ENCODE measurements around the gene HSPA12B. TPM values are rescaled to one million over a fixed set of nuclear protein-coding genes. Genes with fewer than 3 reads are reported as not detected.
A peak's percentile ranks its signal among the peaks of the same experiment; 100 is the strongest.

HSPA12B gene
- total and polyA plus RNA-seq, 2 of the 13 experiments (the other 11 are each of a cell fraction or from before 2014, with no cell fraction given): 0.01 TPM; not detected in 1

DNA sequence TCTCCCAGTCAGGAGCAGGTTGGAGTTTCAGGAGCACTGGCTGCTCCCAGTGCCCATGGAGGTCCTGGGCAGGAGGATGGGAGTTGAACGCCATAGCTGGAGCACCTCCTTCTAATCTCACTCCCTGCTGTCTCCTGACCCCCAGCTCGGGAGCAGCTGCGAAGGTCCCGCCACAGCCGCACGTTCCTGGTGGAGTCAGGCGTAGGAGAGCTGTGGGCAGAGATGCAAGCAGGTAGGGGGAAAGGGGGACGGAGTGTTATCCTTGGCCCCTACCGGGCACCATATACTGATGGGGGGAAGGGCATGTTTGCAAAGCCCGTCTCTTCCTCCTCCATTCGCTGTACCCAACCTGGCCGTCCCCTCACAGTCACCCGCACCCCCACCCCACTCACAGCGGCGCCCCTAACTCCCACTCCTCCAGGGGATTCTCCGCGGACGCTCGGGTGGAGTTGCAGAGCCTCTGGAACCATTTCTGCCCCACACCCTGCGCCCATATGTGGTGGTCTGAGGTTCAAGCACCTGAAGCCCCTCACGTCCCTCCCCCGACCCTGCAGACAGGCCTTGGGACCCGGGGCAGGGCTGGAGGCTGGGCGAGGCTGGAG lies 16.7 kb downstream of the HSPA12B start:
- Histone ChIP-seq H3K4me3 (replicated peaks in 1 of 3; ENCODE audit: insufficient read depth in 1 of 3, low read depth in 2 of 3, low read length in 3 of 3) (peak overlapping the region; percentile 25 to 73 (median 42); a peak in 5 of 6 replicates), H3K4me2 (ENCODE audit: low read depth, low read length) (peak overlapping the region; percentile 86), H3K79me2 (ENCODE audit: insufficient read depth, low read length) (no peaks in the 10 kb centered on the region), H2AFZ (ENCODE audit: low read length) (no peak overlapping the region), H3K9me3 (ENCODE audit: low read length) (no peaks in the 10 kb centered on the region), H4K20me1 (ENCODE audit: insufficient read depth, low read length) (no peaks in the 10 kb centered on the region), H3K4me1 (ENCODE audit: insufficient read depth, low read length) (peaks cover 51% of the 10 kb centered on the region), H3K9ac (ENCODE audit: insufficient read depth, low read depth, low read length) (peak overlapping the region; percentile 38; the same call in 1 of the 2 replicates), H3K27ac (ENCODE audit: extremely low read length, insufficient read depth, low read length) (no peak overlapping the region), H3K36me3 (replicated peaks in 1 of 2; ENCODE audit: control insufficient read depth in 1 of 2, insufficient read depth in 2 of 2, low read length in 2 of 2) (peaks cover 0 to 2% of the 10 kb centered on the region in 2 experiments; a peak in 3 of 5 replicates), H3K27me3 (ENCODE audit: control insufficient read depth in 1 of 2, insufficient read depth in 2 of 2, low read length in 2 of 2) (peaks cover 7 to 43% of the 10 kb centered on the region in 2 experiments; a peak in 4 of 5 replicates)
- intact Hi-C loops (cut with micrococcal nuclease; ENCODE audit: unreplicated experiment): loop anchor here (1.0 kb wide), 2 partner anchors 33 to 73 kb away; no protein-coding TSS in a partner anchor
- 26% methylated on average over 24 of the region's 24 CpGs for WGBS (ENCODE audit: low lambda C conversion rate)
- BruUV-seq (replicated peaks): no TSS peak
- DNase-seq (ENCODE audit: low spot score) (no peak), ATAC-seq (peak; percentile 10), FAIRE-seq (no peak)
- in situ Hi-C loops (cut with HindIII; ENCODE audit: extremely low pct_ligation_motif_present, low pct_unique_long_range_greater_than_20kb): no loop called here
- ChIA-PET CTCF (ENCODE audit: low intra/inter-chr PET ratio, low total read pairs) (interaction anchor here (1.3 to 2.9 kb wide), 7 partner anchors 20 to 73 kb away, joined by 5 to 45 read pairs (median 9); partner anchors contain the start of genes ADISSP, AP5S1 and SPEF1), POLR2A (interaction anchor here (1.2 to 2.8 kb wide), 3 partner anchors 9 to 20 kb away, joined by 4 to 13 read pairs (median 11); partner anchors contain the start of gene ADISSP)
- TF ChIP-seq STAT5B (CRISPR knock-in tag; IDR thresholded peaks at IDR 0.05): 0 out of 2 replicates have a peak, but pooled peaks have one; percentile 4
- no peak for TF ChIP-seq HIVEP1 (CRISPR knock-in tag; IDR thresholded peaks at IDR 0.05)
- TF ChIP-seq ZNF343 (CRISPR knock-in tag; IDR thresholded peaks at IDR 0.05): peak; percentile 61; the same call in 1 of the 2 replicates
- TF ChIP-seq ZNF576 (CRISPR knock-in tag; IDR thresholded peaks at IDR 0.05): 0 out of 2 replicates have a peak, but pooled peaks have one; percentile 36
- TF ChIP-seq, protein P1, sequence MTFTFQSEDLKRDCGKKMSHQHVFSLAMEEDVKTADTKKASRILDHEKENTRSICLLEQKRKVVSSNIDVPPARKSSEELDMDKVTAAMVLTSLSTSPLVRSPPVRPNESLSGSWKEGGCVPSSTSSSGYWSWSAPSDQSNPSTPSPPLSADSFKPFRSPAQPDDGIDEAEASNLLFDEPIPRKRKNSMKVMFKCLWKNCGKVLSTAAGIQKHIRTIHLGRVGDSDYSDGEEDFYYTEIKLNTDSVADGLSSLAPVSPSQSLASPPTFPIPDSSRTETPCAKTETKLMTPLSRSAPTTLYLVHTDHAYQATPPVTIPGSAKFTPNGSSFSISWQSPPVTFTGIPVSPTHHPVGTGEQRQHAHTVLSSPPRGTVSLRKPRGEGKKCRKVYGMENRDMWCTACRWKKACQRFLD (CRISPR knock-in tag; IDR thresholded peaks at IDR 0.05; ENCODE audit: borderline replicate concordance): 0 out of 2 replicates have a peak, but pooled peaks have one; percentile 18
- TF ChIP-seq SRY (CRISPR knock-in tag; IDR thresholded peaks at IDR 0.05): no peak
- TF ChIP-seq, protein P2, sequence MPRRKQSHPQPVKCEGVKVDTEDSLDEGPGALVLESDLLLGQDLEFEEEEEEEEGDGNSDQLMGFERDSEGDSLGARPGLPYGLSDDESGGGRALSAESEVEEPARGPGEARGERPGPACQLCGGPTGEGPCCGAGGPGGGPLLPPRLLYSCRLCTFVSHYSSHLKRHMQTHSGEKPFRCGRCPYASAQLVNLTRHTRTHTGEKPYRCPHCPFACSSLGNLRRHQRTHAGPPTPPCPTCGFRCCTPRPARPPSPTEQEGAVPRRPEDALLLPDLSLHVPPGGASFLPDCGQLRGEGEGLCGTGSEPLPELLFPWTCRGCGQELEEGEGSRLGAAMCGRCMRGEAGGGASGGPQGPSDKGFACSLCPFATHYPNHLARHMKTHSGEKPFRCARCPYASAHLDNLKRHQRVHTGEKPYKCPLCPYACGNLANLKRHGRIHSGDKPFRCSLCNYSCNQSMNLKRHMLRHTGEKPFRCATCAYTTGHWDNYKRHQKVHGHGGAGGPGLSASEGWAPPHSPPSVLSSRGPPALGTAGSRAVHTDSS (CRISPR knock-in tag; conservative IDR thresholded peaks at IDR 0.05): 0 out of 2 replicates have a peak, but pooled peaks have one; percentile 52
- 0 out of 2 replicates have a peak, but pooled peaks have one; percentile 8 for TF ChIP-seq ZNF180 (CRISPR knock-in tag; IDR thresholded peaks at IDR 0.05; ENCODE audit: borderline replicate concordance, low read depth)
- no peak for TF ChIP-seq ZKSCAN8 (CRISPR knock-in tag; IDR thresholded peaks at IDR 0.05; ENCODE audit: borderline replicate concordance)
- TF ChIP-seq ZNF691 (CRISPR knock-in tag; IDR thresholded peaks at IDR 0.05; ENCODE audit: borderline replicate concordance, low read depth): peak; percentile 18; the same call in 1 of the 2 replicates
- TF ChIP-seq ZSCAN29 (CRISPR knock-in tag; conservative IDR thresholded peaks at IDR 0.05): 0 out of 2 replicates have a peak, but pooled peaks have one; percentile 45
- no peak for TF ChIP-seq TARDBP (CRISPR knock-in tag; IDR thresholded peaks at IDR 0.05)
- peak; percentile 39; the same call in 1 of the 2 replicates for TF ChIP-seq ZFP90 (CRISPR knock-in tag; IDR thresholded peaks at IDR 0.05; ENCODE audit: borderline replicate concordance)
- peak; percentile 21; the same call in 1 of the 2 replicates for TF ChIP-seq ATF5 (CRISPR knock-in tag; IDR thresholded peaks at IDR 0.05; ENCODE audit: low read depth)
- 0 out of 2 replicates have a peak, but pooled peaks have one; percentile 21 for TF ChIP-seq FOXP4 (CRISPR knock-in tag; IDR thresholded peaks at IDR 0.05)

Measured in HepG2 (cell line).